Testis (tissue), 2 donors: ENCODE data around the gene FAN1.

Experiments used
- POLR2A ChIP-seq: fragments of 450-650 bp; IDR thresholded peaks from one replicate; pipeline ENCODE4 v1.6.1; 2017; ENCODE audit warnings: antibody characterized with exemption, mild to moderate bottlenecking, moderate library complexity
- TF ChIP-seq, protein P1 (sequence below), 3 experiments: fragments of 450-650 bp in 2 of 3; fragments of 200-600 bp in 1 of 3; sonication (generic) in 1 of 3; IDR thresholded peaks; one replicate each; pipeline ENCODE4 v1.5.1; 2016 to 2019; ENCODE audit warnings: antibody characterized with exemption in 3 of 3, mild to moderate bottlenecking in 2 of 3, moderate library complexity in 1 of 3

DNA sequence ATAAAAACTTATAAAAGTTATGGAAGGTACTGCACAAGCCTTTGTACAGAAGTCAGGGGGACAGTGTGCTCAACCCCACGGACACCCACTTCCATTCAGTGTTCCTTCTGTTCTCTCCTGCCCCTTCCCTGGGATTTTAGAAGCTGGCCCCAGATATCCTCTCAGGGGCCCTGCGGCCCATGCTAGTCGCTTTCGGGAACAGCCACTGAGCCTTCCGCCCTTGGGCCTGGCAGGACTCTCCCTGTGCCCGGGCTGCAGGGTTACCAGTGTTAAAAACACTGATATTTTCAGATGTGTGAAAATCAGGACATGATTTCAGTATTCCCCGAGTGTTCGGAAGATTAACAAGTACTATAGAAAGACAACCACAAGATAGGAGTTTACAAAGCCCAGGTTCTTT lies 22.4 kb downstream of the FAN1 start:
- TF ChIP-seq, protein P1, sequence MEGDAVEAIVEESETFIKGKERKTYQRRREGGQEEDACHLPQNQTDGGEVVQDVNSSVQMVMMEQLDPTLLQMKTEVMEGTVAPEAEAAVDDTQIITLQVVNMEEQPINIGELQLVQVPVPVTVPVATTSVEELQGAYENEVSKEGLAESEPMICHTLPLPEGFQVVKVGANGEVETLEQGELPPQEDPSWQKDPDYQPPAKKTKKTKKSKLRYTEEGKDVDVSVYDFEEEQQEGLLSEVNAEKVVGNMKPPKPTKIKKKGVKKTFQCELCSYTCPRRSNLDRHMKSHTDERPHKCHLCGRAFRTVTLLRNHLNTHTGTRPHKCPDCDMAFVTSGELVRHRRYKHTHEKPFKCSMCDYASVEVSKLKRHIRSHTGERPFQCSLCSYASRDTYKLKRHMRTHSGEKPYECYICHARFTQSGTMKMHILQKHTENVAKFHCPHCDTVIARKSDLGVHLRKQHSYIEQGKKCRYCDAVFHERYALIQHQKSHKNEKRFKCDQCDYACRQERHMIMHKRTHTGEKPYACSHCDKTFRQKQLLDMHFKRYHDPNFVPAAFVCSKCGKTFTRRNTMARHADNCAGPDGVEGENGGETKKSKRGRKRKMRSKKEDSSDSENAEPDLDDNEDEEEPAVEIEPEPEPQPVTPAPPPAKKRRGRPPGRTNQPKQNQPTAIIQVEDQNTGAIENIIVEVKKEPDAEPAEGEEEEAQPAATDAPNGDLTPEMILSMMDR (IDR thresholded peaks at IDR 0.05) = no peak
- TF ChIP-seq POLR2A = no peak
